Activated CD8-positive, alpha-beta memory T cell treated with anti-CD3 and anti-CD28 coated beads, Interleukin-2, amount 50 U/mL, for 24 hours (primary cell): Measurements from ENCODE around the gene TLE3.
A peak's percentile ranks its signal among the peaks of the same experiment; 100 is the strongest.

Source experiments
- DNase-seq: peaks from one replicate; pipeline ENCODE4 v3.0.0-alpha.2; 2020; ENCODE audit errors: extremely low read depth

The TLE3 gene

GRCh38 chr15:70099167-70099966 lies 1.6 kb upstream of the TLE3 start:
- peak; percentile 100 for DNase-seq

DNA sequence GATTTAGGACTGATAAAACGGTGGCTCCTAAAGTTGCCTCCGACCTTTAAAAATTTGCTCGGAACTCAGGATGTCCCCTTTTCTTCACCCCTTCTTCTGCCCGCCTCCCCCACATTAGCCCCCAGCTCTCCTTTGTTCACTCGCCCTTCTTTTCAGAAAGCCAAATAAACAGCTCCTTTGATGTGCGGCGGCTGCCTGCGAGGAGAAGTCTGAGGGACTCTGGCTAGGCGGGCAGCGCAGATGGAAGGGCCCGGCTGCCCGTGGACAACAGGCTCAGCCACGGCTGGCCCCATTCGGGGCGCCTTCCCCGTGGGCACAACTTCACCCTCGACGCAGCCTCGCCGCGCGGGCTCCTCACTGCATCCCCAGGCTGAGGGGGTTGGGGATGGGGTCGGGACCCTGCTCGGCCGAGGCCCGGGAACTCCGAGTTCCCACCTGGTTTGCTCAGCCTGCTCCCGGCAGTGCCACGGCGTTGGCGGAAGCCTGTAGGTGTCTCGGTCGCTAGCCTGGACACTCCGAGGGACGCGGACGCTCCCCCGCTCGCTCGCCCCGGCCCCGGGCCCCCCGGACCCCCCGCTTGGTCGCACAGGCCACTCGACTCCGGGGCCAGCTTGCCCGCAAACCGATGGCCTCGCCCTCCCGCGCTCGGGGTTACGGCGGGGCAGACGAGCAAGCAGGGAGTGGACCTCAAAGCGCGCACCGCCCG lies 897 bp upstream of the TLE3 start:
- no peak for DNase-seq

DNA sequence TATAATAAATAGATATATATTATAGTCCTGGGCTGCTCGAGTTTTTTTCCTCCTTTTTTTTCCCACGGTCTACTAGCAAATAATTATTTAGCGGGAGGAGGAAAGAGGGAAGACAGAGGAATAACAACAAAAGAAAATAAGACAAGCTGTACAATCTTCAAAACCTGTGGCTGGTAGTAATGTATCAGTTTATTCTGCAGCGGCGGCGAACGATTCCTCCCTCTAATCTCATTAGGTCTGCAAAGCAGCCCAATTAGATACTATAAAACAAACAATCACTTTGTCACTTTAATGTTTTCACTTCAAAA lies 390 bp upstream of the TLE3 start:
- DNase-seq: no peak

DNA sequence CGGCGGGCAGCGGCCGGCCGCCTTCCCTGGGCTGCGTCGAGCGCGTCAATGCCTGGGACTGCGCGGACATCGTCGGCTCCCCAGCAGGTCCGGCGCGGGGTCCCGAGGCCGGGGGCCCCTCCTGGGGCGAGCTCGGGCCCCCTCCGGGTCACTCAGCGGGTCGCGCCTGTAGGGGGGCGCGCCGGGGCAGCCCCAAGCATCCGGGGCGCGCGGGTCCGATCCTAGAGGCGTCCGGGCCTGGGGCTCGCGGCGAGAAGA lies 725 bp downstream of the TLE3 start:
- no peak for DNase-seq

DNA sequence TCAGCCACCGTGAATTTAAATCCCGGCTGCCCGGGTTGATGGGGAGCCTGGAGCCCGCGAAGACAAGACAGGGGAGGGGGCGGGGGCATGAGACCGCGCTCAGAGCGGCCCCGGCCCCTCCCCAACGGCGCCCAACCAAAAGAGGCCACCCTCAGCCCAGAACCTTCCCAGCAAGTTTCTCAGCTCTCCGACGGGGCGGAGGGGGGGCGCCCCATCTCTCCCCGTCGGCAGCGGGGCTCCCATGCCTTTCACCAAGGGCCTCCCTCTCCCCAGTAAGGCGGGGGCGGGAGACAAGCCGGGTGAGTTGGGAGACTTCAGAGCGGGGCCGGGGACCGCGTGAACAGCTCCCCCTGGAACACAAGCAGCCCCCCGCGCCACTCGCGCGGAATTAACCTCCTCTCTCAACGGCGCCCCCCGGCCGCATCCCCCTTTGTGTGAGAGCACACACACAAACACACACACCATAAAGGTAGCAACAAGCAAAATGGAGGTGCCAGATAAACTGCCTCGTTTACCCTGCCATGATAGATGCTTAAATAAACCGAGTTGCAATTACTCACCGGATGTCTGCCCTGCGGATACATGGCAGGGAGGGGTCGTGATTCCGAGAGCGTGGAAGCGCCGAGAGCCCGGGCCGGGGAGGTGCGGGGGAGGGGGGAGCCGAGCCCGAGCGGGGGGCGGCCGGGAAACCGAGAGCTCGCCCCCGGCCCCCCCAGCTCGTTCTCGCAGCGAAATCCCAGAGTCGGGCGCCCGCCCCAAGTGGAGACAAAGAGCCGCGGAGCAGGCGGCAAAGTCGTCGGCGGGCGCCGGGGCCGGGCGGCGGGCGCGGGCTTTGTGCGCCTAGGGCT lies 1.3 kb downstream of the TLE3 start:
- no peak for DNase-seq

DNA sequence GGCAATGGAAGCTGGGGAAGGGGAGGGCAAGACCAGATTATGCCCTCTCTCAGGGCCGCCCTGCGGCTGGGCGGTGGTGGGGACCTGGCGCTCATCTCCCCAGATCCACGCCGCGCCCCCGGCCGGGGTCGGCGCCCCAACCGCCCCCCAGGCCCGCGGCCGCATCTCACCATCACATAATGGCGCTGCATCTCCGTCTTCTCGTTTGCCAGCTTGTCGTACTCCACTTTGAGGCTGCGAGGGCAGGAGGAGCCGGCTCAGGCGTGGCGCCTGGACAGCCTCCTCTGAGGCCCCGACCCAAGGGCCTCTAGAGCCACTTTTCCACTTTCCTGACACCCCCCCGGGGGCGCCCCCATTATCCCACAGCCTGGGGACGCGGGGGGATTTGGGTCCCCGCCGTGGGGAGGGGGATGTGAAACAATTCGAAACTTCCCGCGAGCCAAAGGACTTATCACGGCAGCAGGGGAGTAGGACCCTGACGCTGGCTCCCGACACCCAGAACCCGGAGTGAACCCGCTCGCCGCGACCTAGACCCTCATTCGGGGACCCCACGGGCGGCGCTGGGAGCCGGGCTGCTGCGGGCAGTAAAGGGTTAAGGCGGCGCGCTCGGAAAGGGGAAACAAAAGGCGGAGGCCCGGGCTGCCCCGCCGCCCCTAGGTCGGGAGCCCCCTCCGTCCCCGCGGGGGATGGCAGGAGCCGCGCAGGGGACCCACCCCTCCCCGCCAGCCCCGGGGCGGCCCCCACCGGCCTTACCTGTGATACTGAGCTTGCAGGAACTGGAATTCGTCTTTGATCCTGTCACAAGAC lies 2.1 kb downstream of the TLE3 start:
- no peak for DNase-seq

- no peak for DNase-seq
Measured at GRCh38 chr15:70094690-70095311, 2.9 kb downstream of the TLE3 start.

DNA sequence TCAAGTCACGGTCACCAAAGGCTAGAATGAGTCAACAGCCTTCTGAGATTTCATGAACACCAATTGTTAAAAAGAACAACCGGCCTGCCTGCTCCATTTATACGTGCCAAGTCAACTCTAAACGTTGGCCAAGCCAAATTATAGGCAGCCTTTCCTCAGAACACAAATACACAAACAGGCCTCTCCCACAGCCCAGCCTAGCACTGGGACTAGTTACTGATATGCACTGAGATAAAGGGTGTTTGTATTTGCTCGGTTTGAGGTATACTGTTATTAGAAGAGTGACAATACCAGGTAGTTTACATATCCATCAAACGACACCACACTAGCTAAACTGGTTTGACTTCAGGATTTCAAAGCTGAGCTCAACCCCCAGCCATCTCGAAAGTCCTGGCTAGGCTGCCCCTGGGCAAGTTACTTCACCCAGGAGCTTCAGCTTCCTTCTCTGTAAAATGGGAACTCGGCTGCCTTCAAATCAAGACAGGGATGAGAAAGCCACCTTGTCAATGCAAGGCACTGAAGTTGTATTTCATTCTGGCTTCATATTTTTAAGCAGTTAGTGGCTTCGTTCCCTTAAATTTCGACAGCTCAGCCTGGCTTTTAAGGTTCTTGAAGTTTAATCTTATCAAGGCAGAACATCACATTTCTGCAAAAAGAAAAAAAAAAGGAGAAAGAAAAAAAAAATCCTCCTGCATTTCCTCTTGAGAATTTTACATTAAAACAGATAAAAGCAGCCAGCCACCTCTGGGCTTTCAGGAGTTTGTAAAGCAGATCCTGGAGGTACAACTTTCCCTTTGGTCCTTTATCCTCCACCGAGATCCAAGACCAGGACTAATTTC lies 4.0 kb downstream of the TLE3 start:
- no peak for DNase-seq

DNA sequence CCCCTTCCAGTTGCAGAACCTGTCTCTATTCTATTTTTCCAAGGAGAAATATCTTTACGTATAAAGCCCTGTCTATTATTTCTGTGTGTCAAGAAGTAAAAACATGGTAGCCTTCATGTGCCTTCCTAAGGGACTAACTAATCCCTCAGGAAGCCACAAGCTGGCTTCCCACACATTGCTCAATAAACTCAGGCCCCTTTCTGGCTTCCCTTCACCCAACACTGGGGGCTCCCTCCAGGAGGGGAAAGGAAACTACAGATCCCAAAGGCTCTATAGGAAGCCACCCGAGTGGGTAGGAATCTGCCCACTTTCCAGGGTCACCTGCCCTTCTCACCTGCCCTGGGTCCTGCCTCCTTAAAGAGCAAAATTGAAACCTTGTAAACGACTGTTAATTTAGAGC lies 4.6 kb downstream of the TLE3 start:
- no peak for DNase-seq

- no peak for DNase-seq
Measured at GRCh38 chr15:70092464-70093027, 5.2 kb downstream of the TLE3 start.

GRCh38 chr15:70091726-70092463 lies 5.8 kb downstream of the TLE3 start:
- no peak for DNase-seq

GRCh38 chr15:70090436-70091296 lies 7.1 kb downstream of the TLE3 start:
- no peak for DNase-seq

GRCh38 chr15:70089692-70089971 lies 8.1 kb downstream of the TLE3 start:
- no peak for DNase-seq

DNA sequence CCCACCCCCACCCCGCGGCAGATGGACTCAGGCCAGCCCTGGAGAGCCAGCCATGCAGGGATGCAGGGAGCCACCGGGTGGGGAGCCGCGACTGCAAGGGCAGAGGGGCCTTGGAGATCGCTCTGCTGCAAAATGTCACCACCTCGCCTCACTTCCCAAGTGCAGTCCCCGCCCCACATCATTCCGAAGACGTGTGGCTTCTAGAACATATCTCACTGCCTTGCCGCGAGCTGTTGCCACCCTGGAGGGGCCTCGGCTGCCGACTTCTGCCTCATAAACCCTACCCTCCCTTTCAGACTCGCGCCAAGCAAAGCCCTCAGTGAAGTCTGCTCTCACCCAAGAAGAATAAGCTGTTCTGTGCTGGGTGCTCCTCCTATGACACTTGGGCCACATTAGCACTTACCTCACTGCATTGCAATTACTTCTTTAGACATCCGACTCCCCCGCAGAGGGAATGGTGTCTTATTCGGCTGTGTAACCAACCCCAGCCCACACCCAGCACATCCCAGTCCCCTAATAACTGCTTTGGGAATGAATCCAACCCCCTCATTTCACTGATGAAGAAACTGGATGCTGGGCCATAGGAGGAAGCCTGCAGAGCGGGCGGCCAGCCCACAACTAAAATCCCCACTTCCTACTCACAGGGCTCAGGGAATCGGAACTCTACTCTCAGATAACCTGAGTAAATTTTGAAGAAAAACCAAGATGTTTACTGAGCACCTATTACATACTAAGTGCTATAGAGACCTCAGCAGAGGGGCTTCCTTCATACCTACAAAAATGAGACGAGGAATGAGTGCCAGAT lies 8.6 kb downstream of the TLE3 start:
- no peak for DNase-seq

DNA sequence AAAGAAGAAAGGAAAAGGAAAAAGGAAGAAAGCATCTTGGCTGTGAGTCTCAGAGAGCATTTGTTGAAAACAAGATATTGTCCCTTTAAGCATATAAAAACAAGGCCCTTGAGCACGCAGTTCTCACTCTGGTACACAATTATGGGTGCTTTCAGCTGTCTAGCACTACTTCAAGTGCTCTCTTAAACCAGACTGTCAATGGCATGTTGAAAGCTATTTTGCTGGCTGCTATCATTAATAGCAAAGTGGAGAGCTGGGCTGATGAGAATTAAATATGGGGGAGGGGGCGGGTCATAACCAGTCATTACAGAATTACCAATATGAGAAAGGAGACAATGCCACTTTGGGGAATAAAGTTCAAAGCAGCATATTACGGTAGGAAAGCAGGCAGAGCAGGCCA lies 9.3 kb downstream of the TLE3 start:
- DNase-seq: no peak

DNA sequence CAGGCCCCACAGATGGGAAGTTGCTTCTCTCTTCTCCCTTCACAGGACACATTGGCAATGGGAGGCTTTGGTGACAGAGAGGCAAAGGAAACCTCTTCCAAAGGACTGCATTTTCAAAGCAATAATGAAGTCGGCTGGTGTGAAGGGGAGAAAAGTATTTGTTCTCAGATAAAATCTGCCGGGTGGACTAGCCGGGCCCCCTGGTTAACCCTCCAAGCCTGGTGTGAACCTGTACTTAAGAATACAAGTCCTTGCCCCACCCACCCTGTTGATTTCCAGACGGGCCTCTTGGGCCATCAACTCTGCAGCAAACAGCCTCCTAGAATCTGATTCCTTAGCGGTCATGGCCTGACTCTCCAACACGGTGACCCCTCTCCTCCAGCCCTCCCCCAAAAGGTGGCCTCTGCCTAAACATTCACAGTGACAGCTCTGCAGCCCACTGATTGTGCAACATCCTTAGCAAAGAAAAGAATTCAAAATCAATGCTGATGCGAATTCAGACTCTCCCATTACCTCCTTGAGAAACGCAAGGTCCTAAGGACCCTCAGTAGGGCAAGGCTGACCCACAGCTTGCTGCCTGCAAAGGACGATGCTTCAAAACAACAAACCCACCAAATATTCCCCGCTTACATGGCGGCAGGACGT lies 9.9 kb downstream of the TLE3 start:
- no peak for DNase-seq

DNA sequence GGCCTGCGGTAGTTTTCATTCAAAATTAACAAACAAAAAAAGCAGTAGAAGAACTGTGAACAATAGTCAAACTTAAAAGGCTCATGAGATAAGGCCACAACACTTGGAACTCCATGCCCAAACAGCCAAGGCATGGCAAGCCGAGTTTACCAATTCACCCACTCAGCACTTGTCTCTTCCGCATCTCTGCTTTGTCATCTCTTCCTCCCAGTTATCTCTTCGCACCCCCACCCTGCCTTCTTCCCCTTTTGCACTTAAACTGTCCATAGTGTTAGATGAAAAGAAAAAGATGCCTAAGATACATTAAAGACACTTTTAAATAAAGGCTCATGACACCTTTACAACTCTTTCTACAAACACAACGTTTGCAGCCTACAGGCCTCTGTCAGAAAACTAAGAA lies 11.1 kb downstream of the TLE3 start:
- DNase-seq: no peak

DNA sequence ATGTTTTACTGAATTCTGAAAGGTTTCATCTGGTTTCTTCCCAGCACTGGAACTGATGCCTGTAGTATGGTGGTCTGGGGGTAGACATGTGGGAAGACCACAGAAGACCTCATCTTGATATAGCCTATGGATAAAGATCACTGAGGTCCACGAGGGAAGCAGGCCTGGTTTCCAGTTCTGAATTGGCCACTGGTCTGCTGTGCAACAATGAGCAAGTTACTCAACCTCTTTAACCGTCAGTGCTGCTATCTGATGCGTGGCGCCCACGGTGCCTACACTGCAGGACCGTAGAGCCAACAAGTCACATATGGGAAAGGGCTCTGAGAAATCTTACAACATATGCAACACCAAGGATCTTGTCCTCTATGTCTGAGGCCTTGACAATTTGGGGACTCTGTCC lies 13.3 kb downstream of the TLE3 start:
- no peak for DNase-seq
